Body of pancreas (tissue), 4 donors: ENCODE measurements around the gene SLC6A1. TPM values are rescaled to one million over a fixed set of nuclear protein-coding genes. Genes with fewer than 3 reads are reported as not detected.

Experiments
- ATAC-seq: fragments of 150-250 bp; one replicate; pipeline ENCODE4 v1.9.1; 2016
- DNase-seq, 4 donors: peaks; one replicate each; pipeline ENCODE4 v3.0.0-alpha.2; 2019
- H3K27ac ChIP-seq, 4 donors: fragments of 200-600 bp; sonication (generic); 1 replicate in 3 of 4; 2 replicates in 1 of 4; pipeline versions ENCODE4 v1.5.1 to v1.6.1; 2016 to 2019; ENCODE audit warnings: mild to moderate bottlenecking in 1 of 4, mixed read lengths in 1 of 4, moderate library complexity in 1 of 4
- H3K27me3 ChIP-seq, 2 donors: fragments of 200-600 bp; sonication (generic); one replicate each; pipeline ENCODE4 v1.6.0; 2016; ENCODE audit warnings: mild to moderate bottlenecking in 1 of 2
- H3K36me3 ChIP-seq, 2 donors: fragments of 200-600 bp; sonication (generic); replicated peaks in 1 of 2; 2 replicates each; pipeline ENCODE4 v1.5.1; 2016; ENCODE audit warnings: low read depth in 2 of 2; ENCODE audit not compliant: insufficient read depth in 1 of 2
- H3K4me1 ChIP-seq: fragments of 200-600 bp; sonication (generic); one replicate; pipeline ENCODE4 v1.6.0; 2016
- H3K4me3 ChIP-seq, 2 donors: fragments of 200-600 bp; sonication (generic); 1 replicate in 1 of 2; 2 replicates in 1 of 2; pipeline ENCODE4 v1.5.1; 2016 to 2019
- H3K9me3 ChIP-seq, 3 donors: fragments of 200-600 bp; sonication (generic); 1 replicate in 2 of 3; 2 replicates in 1 of 3; pipeline ENCODE4 v1.5.1; 2016
- POLR2A ChIP-seq, 3 donors: fragments of 450-650 bp; IDR thresholded peaks; one replicate each; pipeline ENCODE4 v1.6.1; 2016; ENCODE audit warnings: antibody characterized with exemption in 3 of 3, mild to moderate bottlenecking in 2 of 3
- WGBS, 2 donors: methylation state at CpG; one replicate each; pipeline ENCODE4 v1.1.5; 2017; 5-methylcytosine and 5-hydroxymethylcytosine counted together
- intact Hi-C: fragments of 100-400 bp; cut with DNase I; formaldehyde crosslinking; loops from one replicate; pipeline ENCODE4 v1.15.1; 2023
- total RNA-seq, 2 donors: library from RNA; depleted of rRNA; stranded (reverse); fragments of >200 nt; gene quantifications; one replicate each; pipeline ENCODE4 v1.1.0, GENCODE V29; 2016
- TF ChIP-seq, protein P1 (sequence below), 7 experiments: fragments of 450-650 bp in 4 of 7; fragments of 200-600 bp in 3 of 7; sonication (generic) in 3 of 7; IDR thresholded peaks; one replicate each; pipeline ENCODE4 v1.5.1; 2016 to 2019; ENCODE audit warnings: antibody characterized with exemption in 7 of 7

The SLC6A1 gene
- total RNA-seq, 2 donors from 2014 or later: 0.26 to 0.66 TPM

DNA sequence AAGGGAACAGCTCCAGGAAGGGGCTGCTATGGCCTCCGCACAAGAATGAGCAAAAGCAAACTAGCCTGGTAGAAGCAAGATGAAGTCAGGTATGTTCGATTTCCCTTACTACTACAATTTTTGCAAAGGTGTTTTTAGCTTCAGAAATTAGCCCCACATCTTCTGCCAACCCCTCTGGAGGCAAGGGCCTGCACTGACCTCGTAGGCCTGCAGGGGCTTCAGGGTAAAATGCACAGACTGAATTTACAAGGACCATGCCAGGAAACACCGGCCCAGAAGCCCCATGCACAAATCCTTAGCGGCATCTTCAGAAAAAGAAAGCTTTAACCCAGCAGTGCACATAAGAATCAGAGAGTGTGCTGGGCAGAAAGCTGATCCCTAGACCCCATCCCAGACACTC, 53.0 kb downstream of the SLC6A1 start:
- WGBS, 2 donors: 63 to 81% methylated on average over 5 of the region's 5 CpGs
- H3K9me3 ChIP-seq: no peaks in the 10 kb centered on the region
- H3K4me1 ChIP-seq: no peaks in the 10 kb centered on the region
- DNase-seq: no peak
- no peak overlapping the region for H3K4me3 ChIP-seq
- H3K27ac ChIP-seq: no peak overlapping the region
- intact Hi-C loops: no loop called here
- no peak for ATAC-seq
- TF ChIP-seq, protein P1, sequence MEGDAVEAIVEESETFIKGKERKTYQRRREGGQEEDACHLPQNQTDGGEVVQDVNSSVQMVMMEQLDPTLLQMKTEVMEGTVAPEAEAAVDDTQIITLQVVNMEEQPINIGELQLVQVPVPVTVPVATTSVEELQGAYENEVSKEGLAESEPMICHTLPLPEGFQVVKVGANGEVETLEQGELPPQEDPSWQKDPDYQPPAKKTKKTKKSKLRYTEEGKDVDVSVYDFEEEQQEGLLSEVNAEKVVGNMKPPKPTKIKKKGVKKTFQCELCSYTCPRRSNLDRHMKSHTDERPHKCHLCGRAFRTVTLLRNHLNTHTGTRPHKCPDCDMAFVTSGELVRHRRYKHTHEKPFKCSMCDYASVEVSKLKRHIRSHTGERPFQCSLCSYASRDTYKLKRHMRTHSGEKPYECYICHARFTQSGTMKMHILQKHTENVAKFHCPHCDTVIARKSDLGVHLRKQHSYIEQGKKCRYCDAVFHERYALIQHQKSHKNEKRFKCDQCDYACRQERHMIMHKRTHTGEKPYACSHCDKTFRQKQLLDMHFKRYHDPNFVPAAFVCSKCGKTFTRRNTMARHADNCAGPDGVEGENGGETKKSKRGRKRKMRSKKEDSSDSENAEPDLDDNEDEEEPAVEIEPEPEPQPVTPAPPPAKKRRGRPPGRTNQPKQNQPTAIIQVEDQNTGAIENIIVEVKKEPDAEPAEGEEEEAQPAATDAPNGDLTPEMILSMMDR (IDR thresholded peaks at IDR 0.05): no peak
- TF ChIP-seq POLR2A (IDR thresholded peaks at IDR 0.05): no peak
- no peaks in the 10 kb centered on the region for H3K36me3 ChIP-seq
- no peaks in the 10 kb centered on the region for H3K27me3 ChIP-seq

DNA sequence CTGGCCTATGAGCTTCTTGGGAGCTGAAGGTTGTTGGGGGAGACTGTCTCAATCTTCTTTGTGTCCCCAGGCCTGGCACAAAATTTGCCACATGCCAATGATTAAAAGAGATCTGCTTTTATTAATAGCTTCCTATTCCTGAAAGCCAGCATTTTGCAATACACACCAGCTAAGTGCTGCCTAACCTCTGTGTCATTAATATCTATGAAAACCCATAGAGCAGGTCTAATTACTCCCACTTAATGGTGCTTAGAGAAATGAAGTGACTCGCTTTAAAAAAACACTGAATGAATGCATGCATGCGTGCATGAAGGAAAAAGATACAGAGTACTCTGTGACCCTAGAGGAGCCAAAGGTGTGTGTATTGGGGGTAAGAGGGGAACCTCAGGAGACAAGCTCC, 55.0 kb downstream of the SLC6A1 start:
- ATAC-seq (no peak), DNase-seq (no peak)
- Histone ChIP-seq H3K9me3 (no peaks in the 10 kb centered on the region), H3K27me3 (no peaks in the 10 kb centered on the region), H3K4me1 (no peaks in the 10 kb centered on the region), H3K36me3 (no peaks in the 10 kb centered on the region), H3K4me3 (no peak overlapping the region), H3K27ac (no peak overlapping the region)
- WGBS, 2 donors: 88% methylated on average over 2 of the region's 2 CpGs
- no peak for TF ChIP-seq POLR2A (IDR thresholded peaks at IDR 0.05)
- TF ChIP-seq, protein P1 (IDR thresholded peaks at IDR 0.05): no peak
- intact Hi-C loops: no loop called here

DNA sequence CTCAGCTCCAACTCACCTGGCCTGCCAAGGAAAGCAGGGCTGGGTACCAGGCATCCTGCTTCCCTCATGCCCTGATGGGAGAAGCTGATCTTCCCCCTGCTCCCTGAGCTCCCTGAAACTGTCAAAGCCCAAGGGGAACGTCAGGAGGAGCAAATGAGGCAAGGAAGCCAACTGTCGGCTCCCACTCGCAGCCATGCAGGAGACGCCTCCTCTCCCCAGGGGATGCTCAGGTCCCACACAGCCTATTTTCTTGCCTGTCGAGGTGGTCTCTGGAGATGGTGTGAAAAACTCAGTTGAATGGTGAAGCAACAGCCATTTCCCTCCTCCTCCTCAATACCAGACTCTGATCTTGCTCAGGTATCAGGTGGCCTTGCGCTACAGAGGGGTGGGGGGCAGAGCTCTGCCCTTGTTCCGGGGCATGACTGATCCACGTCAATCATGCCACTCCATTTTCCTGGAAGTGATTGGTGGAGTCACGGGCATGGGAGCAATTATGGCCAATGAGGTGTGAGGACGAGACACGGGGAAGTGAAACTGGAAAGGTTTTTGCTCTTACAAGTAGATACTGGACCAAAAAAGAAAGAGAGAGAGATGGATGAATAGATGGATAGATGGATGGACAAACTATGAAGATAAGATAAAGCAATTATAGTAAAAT, 58.2 kb downstream of the SLC6A1 start:
- Histone ChIP-seq H3K36me3 (no peaks in the 10 kb centered on the region), H3K4me3 (no peak overlapping the region), H3K27me3 (no peaks in the 10 kb centered on the region), H3K27ac (no peak overlapping the region), H3K9me3 (no peaks in the 10 kb centered on the region), H3K4me1 (no peaks in the 10 kb centered on the region)
- DNase-seq (no peak), ATAC-seq (no peak)
- WGBS, 2 donors: 46 to 49% methylated on average over 9 to 11 of the region's 11 CpGs
- TF ChIP-seq, protein P1 (IDR thresholded peaks at IDR 0.05): no peak
- no peak for TF ChIP-seq POLR2A (IDR thresholded peaks at IDR 0.05)
- intact Hi-C loops: no loop called here

DNA sequence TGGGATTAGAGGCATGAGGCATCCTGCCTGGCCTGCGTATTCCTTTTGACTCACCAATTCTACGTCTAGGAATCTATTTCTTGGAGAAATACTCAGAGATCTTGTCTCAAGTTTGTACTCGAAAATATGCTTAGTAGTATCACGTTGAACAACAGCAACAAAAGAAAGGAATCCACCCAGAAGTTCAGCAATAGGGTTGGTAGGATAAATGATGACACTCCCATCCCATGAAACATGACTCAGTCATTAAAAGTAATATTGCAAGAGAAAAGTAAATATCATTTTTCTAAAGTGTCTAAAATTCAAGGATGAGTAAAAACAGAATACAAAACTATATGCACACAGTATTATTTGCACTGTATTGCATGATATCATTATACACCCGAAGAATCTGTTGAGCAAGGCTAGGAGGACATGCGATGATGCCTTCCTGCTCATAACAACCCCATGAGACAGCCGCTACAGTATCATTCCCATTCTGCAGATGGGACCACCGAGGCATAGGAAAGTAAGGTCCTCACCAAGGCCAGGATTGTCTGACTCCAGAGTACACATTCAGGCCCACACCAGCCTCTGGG, 61.5 kb downstream of the SLC6A1 start:
- intact Hi-C loops: no loop called here
- H3K27me3 ChIP-seq: no peaks in the 10 kb centered on the region
- DNase-seq (no peak), ATAC-seq (no peak)
- TF ChIP-seq POLR2A (IDR thresholded peaks at IDR 0.05): no peak
- WGBS, 2 donors: 56 to 62% methylated on average over 8 of the region's 8 CpGs
- no peak overlapping the region for H3K27ac ChIP-seq
- no peaks in the 10 kb centered on the region for H3K4me1 ChIP-seq
- no peaks in the 10 kb centered on the region for H3K9me3 ChIP-seq
- no peaks in the 10 kb centered on the region for H3K36me3 ChIP-seq
- no peak overlapping the region for H3K4me3 ChIP-seq

DNA sequence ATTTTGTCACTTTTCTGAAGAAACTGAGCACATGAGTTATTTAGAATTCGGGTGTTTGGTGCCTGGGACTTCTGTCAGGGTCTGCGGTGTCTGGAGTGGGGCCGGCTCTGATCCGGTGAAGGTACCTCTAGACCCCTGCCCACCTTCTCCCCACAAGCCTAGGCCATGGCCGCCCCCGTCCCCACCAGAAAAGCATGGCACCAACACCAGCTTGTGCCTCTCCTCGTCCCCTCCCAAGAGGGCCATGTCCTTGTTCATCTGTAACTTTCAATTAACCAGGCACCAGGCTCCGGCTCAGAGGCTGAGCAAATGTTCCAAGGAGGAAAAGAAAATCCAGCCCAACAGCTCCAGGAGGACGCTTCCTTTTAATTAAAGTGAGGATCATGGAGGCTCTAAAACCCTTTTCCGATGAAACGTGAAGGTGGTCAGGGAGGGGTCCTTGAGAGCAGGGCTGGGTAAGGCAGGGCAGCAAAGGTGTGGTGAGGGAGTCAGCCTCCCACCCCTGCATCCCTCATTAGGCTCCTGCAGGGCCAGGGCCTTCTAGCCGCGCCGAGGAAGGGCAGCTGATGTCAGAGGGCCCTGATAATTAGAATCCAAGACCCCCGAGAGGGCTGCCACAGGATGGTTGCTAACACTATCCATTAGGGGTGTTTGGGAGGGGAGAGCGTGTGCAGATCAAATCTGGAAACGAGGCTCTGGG, 62.3 kb downstream of the SLC6A1 start:
- H3K9me3 ChIP-seq: no peaks in the 10 kb centered on the region
- WGBS, 2 donors: 63 to 75% methylated on average over 17 of the region's 17 CpGs
- H3K36me3 ChIP-seq: no peaks in the 10 kb centered on the region
- H3K27ac ChIP-seq: no peak overlapping the region
- H3K4me3 ChIP-seq: no peak overlapping the region
- ATAC-seq: no peak
- no peaks in the 10 kb centered on the region for H3K4me1 ChIP-seq
- intact Hi-C loops: loop anchor here (5.0 kb wide), 1 partner anchor 108 kb away; no protein-coding TSS in a partner anchor
- no peak for DNase-seq
- H3K27me3 ChIP-seq: no peaks in the 10 kb centered on the region
- TF ChIP-seq, protein P1 (IDR thresholded peaks at IDR 0.05): no peak
- TF ChIP-seq POLR2A (IDR thresholded peaks at IDR 0.05): no peak
